Activated naive CD8-positive, alpha-beta T cell treated with anti-CD3 and anti-CD28 coated beads, Interleukin-2, amount 50 U/mL, for 24 hours (primary cell): ENCODE measurements around the gene LTBP1.

ENCODE experiments used
- ATAC-seq: fragments of 150-1000 bp; cut with Tn5 transposase; one replicate; pipeline ENCODE4 v1.10.0; 2021
- DNase-seq: peaks from one replicate; pipeline ENCODE4 v3.0.0; 2021
- H3K27ac Mint-ChIP-seq: one replicate; pipeline ENCODE4 v1.8.0; 2021; ENCODE audit warnings: mild to moderate bottlenecking, mixed read lengths
- H3K27me3 Mint-ChIP-seq: one replicate; pipeline ENCODE4 v1.8.0; 2021; ENCODE audit warnings: mixed read lengths
- H3K36me3 Mint-ChIP-seq: one replicate; pipeline ENCODE4 v1.8.0; 2021; ENCODE audit warnings: low read depth, mixed read lengths
- H3K4me1 Mint-ChIP-seq: one replicate; pipeline ENCODE4 v1.8.0; 2021; ENCODE audit warnings: mixed read lengths
- H3K4me3 Mint-ChIP-seq: one replicate; pipeline ENCODE4 v1.8.0; 2021; ENCODE audit warnings: mild to moderate bottlenecking, moderate library complexity, mixed read lengths
- H3K9me3 Mint-ChIP-seq: one replicate; pipeline ENCODE4 v1.8.0; 2021; ENCODE audit warnings: mixed read lengths

Gene LTBP1

DNA sequence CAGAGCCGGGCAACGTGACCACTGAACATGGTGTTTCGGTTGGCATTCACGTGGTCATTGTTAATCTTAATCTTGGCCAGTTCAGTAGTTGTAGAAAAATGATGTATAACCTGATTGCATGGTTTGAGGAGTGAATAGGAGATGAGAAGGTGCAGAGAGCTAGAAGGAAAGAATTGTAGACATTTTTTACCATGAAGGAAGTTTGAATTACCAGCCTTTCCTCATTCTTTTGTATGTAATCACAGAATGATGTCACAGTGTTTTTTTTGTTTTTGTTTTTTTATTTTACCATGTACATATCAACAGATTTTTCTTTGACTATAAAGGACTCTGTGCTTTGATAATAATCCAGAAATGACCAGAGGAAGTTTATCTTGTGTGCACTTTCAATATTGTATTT lies 126.3 kb downstream of the LTBP1 start:
- Mint-ChIP-seq H3K27me3 (no peaks in the 10 kb centered on the region), H3K4me3 (no peak overlapping the region), H3K27ac (no peak overlapping the region), H3K9me3 (no peaks in the 10 kb centered on the region), H3K36me3 (no peaks in the 10 kb centered on the region), H3K4me1 (peaks cover 12% of the 10 kb centered on the region)
- no peak for ATAC-seq
- DNase-seq, result no peak

DNA sequence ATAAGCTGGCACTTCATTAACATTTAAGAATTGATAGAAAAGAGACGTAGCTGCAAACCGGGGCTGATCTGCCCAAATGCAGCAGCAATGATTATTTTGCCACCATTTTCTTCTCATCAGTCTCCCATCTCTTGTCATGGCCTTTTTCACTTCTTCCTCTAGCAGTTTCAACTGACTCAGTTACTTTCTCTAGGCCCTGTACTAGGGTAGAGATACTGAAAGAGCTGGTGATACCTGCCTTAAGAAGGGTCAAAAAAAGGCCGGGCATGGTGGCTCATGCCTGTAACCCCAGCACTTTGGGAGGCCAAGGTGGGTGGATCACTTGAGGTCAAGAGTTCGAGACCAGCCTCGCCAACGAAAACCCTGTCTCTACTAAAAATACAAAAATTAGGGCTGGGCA lies 127.4 kb downstream of the LTBP1 start:
- Mint-ChIP-seq H3K27me3 (peaks cover 2% of the 10 kb centered on the region), H3K9me3 (no peaks in the 10 kb centered on the region), H3K4me3 (no peak overlapping the region), H3K27ac (no peak overlapping the region), H3K36me3 (no peaks in the 10 kb centered on the region), H3K4me1 (peaks cover 12% of the 10 kb centered on the region)
- no peak for ATAC-seq
- no peak for DNase-seq

DNA sequence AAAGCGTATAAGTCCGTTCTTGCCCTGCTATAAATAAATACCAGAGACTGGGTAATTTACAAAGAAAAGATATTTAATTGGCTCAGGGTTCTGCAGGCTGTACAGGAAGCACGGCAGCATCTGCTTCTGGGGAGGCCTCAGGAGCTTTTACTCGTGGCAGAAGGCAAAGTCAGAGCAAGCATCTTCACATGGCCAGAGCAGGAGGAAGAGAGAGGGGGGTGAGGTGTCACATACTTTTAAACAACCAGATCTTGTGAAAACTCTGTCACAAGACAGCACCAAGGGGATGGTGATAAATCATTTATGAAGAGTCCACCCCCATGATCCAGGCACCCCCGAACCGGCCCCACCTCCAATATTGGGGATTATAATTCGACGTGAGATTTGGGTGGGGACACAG lies 130.6 kb downstream of the LTBP1 start:
- Mint-ChIP-seq H3K27ac (no peak overlapping the region), H3K4me1 (peaks cover 3% of the 10 kb centered on the region), H3K27me3 (peaks cover 9% of the 10 kb centered on the region), H3K4me3 (no peak overlapping the region), H3K36me3 (no peaks in the 10 kb centered on the region), H3K9me3 (no peaks in the 10 kb centered on the region)
- ATAC-seq (no peak), DNase-seq (no peak)

DNA sequence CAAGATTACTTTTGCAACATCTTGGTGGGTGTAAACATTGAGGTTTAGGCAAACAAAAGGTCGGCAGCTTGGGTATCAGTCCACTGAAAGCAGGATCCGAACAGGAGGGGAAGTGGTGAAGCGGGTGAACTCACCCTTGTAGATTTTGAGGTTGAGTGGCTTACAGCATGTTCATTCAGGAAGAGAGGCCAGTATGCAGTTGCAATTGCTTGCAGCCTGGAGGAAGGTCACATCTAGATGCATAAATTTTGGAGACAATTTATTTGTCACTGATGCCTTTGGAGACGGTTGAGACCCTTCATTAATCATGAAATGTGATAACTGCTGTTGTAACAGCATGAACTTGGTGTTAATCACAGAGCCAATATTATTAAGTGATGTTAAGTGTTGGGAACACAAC lies 131.1 kb downstream of the LTBP1 start:
- Mint-ChIP-seq H3K36me3 (no peaks in the 10 kb centered on the region), H3K4me1 (peaks cover 3% of the 10 kb centered on the region), H3K27ac (no peak overlapping the region), H3K9me3 (no peaks in the 10 kb centered on the region), H3K4me3 (no peak overlapping the region), H3K27me3 (peaks cover 11% of the 10 kb centered on the region)
- DNase-seq (no peak), ATAC-seq (no peak)

GRCh38 chr2:33081691-33082090 lies 134.9 kb downstream of the LTBP1 start:
- H3K4me1 Mint-ChIP-seq, result peaks cover 3% of the 10 kb centered on the region
- no peak for ATAC-seq
- no peaks in the 10 kb centered on the region for H3K9me3 Mint-ChIP-seq
- H3K36me3 Mint-ChIP-seq, result no peaks in the 10 kb centered on the region
- no peak overlapping the region for H3K4me3 Mint-ChIP-seq
- H3K27ac Mint-ChIP-seq, result no peak overlapping the region
- peaks cover 11% of the 10 kb centered on the region for H3K27me3 Mint-ChIP-seq
- no peak for DNase-seq

DNA sequence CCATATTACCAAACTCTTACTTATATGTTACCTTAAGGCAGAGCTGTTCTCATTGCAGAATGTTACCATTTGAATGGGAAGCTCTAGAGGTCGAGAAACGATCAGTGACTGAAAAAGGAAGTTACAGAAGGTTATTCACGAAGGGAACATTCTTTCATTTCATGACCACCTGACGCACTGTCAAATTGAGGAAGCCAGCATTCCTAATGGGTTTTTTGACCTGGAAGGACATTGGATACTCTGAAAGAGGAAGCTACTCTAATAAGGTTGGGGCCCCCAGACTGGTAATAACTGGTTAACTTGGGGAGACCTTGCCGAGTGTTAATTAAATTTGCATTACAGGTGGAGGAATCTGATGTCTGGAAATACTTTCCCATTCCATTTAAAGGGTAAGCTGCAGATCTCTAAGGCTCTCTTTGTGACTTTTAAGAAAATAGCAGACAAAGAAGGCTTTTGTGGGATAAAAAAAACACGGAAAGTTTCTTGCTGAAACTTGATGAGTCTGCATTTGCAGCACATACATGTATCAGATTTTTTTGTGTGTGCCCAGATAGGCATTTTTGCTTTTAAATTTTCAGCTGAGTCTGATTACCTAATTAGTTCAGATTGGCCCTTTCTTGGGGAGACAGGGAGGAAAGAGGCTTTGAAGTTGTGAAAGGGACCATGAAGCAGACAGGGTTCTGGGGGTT lies 137.1 kb downstream of the LTBP1 start:
- no peak for DNase-seq

GRCh38 chr2:33084433-33084832 lies 137.7 kb downstream of the LTBP1 start:
- Mint-ChIP-seq H3K36me3 (no peaks in the 10 kb centered on the region), H3K4me3 (no peak overlapping the region), H3K4me1 (no peaks in the 10 kb centered on the region), H3K9me3 (no peaks in the 10 kb centered on the region), H3K27ac (no peak overlapping the region), H3K27me3 (peaks cover 11% of the 10 kb centered on the region)
- DNase-seq, result no peak
- no peak for ATAC-seq

More for the DNA sequence above, 137.1 kb downstream of the LTBP1 start:
- H3K9me3 Mint-ChIP-seq, result no peaks in the 10 kb centered on the region
- no peak for ATAC-seq
- no peak overlapping the region for H3K4me3 Mint-ChIP-seq
- H3K36me3 Mint-ChIP-seq, result no peaks in the 10 kb centered on the region
- no peaks in the 10 kb centered on the region for H3K4me1 Mint-ChIP-seq
- no peak overlapping the region for H3K27ac Mint-ChIP-seq
- peaks cover 12% of the 10 kb centered on the region for H3K27me3 Mint-ChIP-seq

GRCh38 chr2:33085646-33086045 lies 138.9 kb downstream of the LTBP1 start:
- H3K9me3 Mint-ChIP-seq, result no peaks in the 10 kb centered on the region
- H3K27me3 Mint-ChIP-seq, result peaks cover 11% of the 10 kb centered on the region
- no peak for ATAC-seq

DNA sequence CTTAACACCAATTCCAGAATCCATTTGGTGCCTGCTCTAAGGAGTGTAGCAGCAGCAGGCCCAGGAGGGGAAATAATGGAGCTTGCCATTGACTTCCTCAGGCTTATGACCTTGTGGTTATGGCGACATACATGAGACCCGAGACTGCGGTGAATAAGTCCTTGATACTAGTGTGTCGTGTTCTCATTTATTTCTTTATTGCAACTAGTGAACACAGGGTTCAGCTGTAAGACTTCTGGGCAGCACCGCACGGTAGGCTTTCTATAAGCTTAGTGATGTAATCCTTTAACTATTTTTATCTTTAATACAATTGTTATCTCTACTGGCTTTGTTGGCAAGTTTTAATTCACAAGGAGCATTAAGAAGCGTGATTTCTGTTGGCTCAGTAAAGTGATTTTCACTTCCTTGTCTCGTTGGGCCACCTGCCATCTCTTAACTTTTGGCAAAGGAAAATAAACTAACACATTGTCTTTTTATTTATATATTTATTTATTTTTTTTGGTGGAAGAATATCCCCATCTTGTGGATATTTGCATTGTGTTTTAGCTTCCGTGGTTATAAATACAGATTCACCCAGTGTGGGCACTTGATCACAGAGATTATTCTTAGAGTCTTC lies 139.8 kb downstream of the LTBP1 start:
- H3K27me3 Mint-ChIP-seq, result peaks cover 4% of the 10 kb centered on the region
- H3K4me3 Mint-ChIP-seq, result no peak overlapping the region
- H3K9me3 Mint-ChIP-seq, result no peaks in the 10 kb centered on the region
- H3K4me1 Mint-ChIP-seq, result no peaks in the 10 kb centered on the region
- H3K36me3 Mint-ChIP-seq, result no peaks in the 10 kb centered on the region
- no peak for DNase-seq
- no peak overlapping the region for H3K27ac Mint-ChIP-seq
- ATAC-seq, result no peak

More at GRCh38 chr2:33085646-33086045, 138.9 kb downstream of the LTBP1 start:
- DNase-seq, result no peak
- Mint-ChIP-seq H3K36me3 (no peaks in the 10 kb centered on the region), H3K4me1 (no peaks in the 10 kb centered on the region), H3K4me3 (no peak overlapping the region), H3K27ac (no peak overlapping the region)

DNA sequence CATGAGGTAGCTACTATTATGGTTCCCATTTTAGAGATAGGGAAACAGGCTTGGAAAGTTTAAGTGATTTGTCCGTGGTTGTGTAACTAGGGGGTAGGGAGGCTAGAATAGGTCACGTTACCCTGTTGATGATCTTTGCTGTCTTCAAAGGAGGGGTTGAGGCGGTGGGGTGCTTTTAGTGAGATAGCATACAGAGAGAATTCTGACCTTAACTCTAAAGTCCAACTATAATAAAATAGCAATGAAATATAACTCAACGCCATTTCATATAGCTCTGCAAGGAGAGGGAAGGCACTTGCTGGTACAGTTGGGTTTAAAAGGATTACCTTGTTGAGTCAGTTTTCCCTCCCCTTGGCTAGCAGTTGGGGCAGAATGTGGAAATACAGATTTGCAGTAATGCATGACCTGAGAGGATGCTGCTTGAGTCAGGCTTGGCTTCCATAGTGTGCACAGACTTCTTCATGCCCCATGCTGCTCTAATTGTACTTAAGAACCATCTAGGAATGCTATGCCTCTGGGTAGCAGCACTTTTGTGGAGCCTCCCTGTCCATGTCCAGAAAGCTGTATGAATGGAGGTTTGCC lies 143.9 kb downstream of the LTBP1 start:
- DNase-seq (no peak), ATAC-seq (no peak)
- no peaks in the 10 kb centered on the region for H3K9me3 Mint-ChIP-seq
- H3K27ac Mint-ChIP-seq, result no peak overlapping the region
- no peaks in the 10 kb centered on the region for H3K36me3 Mint-ChIP-seq
- no peaks in the 10 kb centered on the region for H3K4me1 Mint-ChIP-seq
- H3K4me3 Mint-ChIP-seq, result no peak overlapping the region
- H3K27me3 Mint-ChIP-seq, result peaks cover 9% of the 10 kb centered on the region

GRCh38 chr2:33091541-33092123 lies 144.9 kb downstream of the LTBP1 start:
- Mint-ChIP-seq H3K9me3 (no peaks in the 10 kb centered on the region), H3K4me1 (no peaks in the 10 kb centered on the region), H3K36me3 (no peaks in the 10 kb centered on the region), H3K4me3 (no peak overlapping the region), H3K27me3 (peaks cover 14% of the 10 kb centered on the region), H3K27ac (no peak overlapping the region)
- DNase-seq (no peak), ATAC-seq (no peak)

DNA sequence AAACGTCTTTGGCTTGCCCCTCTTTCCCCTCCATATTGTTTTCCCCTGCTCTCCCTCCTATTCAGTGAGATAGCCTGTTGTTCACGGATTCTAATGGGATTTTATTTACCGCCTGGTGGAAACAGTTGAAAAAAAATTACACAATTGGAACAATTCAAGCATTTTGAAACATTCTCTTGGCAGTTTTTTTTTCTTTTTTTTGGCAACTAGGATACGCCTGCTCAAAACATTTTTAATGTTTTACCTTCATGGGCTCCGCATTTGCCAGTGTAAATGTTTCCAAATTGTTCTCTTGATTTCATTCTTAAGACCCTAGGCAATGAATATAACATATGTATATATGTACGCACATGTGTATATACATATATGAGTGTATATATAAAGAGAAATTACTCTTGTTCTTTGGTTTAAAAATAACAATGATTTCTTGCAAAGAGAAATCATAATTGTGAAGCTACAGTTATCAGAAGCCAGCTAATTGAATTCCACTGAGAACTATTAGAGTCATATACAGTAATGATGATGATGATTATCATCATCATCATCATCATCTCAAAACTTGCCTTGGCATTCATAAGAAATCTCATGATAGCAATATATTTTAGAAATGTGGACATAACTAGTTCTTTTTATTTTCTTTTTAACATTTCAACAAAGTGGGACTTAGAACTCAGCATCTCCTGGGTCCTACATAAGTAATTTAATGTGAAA lies 146.7 kb downstream of the LTBP1 start:
- DNase-seq (no peak), ATAC-seq (no peak)
- H3K4me1 Mint-ChIP-seq, result no peaks in the 10 kb centered on the region
- H3K9me3 Mint-ChIP-seq, result no peaks in the 10 kb centered on the region
- H3K27me3 Mint-ChIP-seq, result peaks cover 12% of the 10 kb centered on the region
- H3K4me3 Mint-ChIP-seq, result no peak overlapping the region
- H3K36me3 Mint-ChIP-seq, result no peaks in the 10 kb centered on the region
- H3K27ac Mint-ChIP-seq, result no peak overlapping the region

DNA sequence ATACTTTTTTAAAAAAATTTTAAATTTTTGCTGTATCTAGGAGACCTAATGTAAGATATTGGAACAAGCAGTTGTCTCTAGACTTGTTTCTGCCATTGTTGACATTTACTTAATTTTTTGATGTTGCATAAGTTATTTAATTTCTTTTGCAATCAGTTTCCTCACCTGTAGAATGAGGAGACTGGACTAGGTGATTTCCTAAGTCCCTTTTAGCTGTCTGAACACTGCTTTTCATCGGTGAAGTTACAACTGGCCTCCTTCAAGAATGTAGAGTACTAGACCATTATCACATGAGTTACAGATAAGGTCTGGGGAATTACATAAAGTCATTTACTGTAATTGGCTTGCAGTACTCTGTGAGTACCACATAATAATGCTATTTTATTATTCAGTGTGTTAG lies 147.6 kb downstream of the LTBP1 start:
- DNase-seq (no peak), ATAC-seq (no peak)
- Mint-ChIP-seq H3K9me3 (no peaks in the 10 kb centered on the region), H3K4me1 (no peaks in the 10 kb centered on the region), H3K4me3 (no peak overlapping the region), H3K27me3 (peaks cover 12% of the 10 kb centered on the region), H3K27ac (no peak overlapping the region), H3K36me3 (no peaks in the 10 kb centered on the region)

GRCh38 chr2:33099989-33100388 lies 153.2 kb downstream of the LTBP1 start:
- no peaks in the 10 kb centered on the region for H3K9me3 Mint-ChIP-seq

More at GRCh38 chr2:33099989-33100388, 153.2 kb downstream of the LTBP1 start:
- Mint-ChIP-seq H3K36me3 (no peaks in the 10 kb centered on the region), H3K4me3 (no peak overlapping the region), H3K27me3 (peaks cover 11% of the 10 kb centered on the region), H3K4me1 (no peaks in the 10 kb centered on the region), H3K27ac (no peak overlapping the region)
- DNase-seq (no peak), ATAC-seq (no peak)
